Subcutaneous adipose tissue (tissue), 4 donors: ENCODE results near the gene GYG1. TPM values are rescaled to one million over a fixed set of nuclear protein-coding genes. Genes with fewer than 3 reads are reported as not detected.

Source experiments
- CTCF ChIP-seq: fragments of 450-650 bp; IDR thresholded peaks from one replicate; pipeline ENCODE4 v1.5.1; 2016; ENCODE audit warnings: low read depth, mild to moderate bottlenecking, control low read depth, antibody characterized with exemption, moderate library complexity
- total RNA-seq, 4 donors: library from RNA; depleted of rRNA; stranded (reverse); fragments of >200 nt; gene quantifications; one replicate each; pipeline ENCODE4 v1.1.0, GENCODE V29; 2016

GYG1 gene
- total RNA-seq, 4 donors from 2014 or later: 24.5 to 43.7 (median 33.4) TPM

DNA sequence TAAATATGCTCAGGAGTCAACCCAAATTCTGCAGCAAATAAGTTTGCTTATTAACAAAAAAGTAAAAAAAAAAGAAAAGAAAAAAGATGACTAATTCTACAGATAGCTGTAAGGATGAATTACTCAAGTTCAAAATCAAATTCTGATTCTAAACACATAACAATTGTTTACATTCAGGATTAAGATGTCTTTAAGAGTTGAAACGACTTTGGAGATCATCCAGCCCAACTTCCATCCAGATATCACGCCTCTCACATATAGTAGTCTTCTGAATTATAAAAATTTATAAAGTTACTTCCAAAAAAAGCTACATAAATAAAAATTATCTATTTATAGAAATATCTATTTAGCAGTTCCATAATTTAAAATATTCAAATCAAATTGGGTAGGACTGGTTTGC, 39.8 kb downstream of the GYG1 start:
- no peak for TF ChIP-seq CTCF

DNA sequence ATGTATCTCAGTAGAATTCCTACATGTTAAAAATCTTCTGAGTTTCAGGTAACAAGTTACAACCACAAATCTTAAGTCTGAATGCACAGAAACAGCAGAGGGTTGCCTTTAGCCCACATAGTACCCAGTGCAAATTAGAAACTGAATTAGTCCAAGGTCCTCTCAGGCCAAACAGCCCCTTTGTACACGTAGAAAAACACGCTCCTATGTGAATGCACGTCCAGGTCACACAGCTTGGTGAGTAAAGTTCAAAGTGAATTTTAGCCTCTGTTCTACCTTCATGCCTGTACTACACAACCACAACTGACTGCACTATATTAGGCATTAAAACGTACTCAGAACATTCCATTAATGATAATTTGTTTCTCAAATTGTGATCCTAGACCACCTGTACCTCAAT, 46.3 kb downstream of the GYG1 start:
- no peak for TF ChIP-seq CTCF

GRCh38 chr3:149038322-149038721, 47.0 kb downstream of the GYG1 start:
- TF ChIP-seq CTCF: no peak

DNA sequence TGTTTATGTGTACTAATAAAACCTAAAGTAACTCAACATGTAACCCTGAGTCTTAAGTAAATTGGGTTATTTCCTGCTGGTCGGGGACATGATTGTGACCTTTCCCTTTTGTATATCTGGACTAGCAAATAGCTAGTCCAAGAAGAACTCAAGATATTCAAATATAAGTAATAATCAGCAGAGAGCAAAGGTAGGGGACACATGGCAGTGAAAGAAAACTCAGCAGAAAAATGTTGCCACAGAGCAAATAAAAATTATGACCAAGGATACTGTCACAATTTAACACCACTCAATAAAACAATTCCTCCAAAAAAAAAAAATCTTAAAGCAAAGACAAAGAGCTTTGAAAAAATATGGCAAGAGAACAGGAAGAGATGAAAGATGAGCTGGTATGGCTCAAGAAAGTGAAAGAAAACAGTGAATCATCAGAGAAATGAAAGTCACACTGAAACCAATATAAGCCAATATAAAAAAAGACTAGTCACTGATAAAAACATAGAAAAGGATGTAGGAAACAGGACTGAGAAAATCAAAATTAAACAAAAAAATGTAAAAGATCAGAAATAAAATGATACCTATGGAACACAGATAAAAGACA, 51.5 kb downstream of the GYG1 start:
- TF ChIP-seq CTCF: no peak

DNA sequence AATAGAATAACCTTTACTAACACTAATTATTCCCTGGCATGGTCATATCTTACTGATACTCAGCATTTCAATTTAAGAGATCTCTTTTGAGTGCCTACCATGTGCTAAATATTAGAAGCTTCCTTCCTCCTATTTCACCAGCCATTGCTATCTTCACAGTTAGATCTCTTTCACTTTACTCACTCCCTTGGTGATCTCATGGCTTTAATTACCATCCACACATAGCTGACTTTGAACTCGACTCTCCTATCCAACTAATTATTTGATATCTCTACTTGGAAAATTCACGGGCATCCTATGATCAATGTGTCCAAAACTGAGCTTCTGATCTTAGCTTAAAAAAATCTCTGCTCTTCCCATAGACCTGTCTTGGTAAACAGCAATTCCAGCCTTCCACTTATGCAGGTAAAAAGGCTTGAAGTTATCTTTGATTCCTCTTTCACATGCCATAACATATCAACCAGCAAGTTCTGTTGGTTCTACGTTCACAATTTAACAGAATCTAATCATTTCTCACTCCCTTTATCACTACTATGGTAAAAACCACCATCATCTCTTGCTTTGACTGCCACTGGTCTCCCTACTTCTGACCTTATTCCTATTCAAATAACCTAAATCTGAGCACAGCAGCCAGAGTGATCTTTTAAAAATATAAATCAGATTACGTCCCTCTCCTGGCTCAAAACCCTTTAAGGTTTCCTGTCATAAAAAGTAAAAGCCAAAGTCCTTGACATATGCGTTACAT, 53.2 kb downstream of the GYG1 start:
- TF ChIP-seq CTCF: no peak

DNA sequence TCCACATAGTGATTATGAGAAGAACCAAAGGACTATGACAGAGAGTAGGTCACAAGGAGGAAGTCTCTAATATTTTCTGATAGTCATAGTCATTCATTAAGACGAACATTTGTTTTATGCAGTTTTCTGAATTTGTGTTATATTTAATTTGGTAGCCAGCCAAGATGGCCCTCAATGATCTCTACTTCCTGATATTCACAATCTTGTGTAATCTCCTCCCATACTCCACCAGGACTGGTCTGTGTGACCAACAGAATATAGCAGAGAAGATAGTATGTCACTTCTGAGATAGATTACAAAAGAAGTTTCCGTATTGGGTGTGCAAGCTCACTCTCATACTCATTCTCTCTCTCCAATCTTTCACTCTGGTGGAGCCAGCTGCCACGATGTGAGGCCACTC, 64.2 kb downstream of the GYG1 start:
- no peak for TF ChIP-seq CTCF

- TF ChIP-seq CTCF: no peak
These were observed 66.9 kb downstream of the GYG1 start for GRCh38 chr3:149058198-149058597.
